CD1c-positive myeloid dendritic cell (primary cell): ENCODE data around the gene RPS6KL1.

Experiments used
- DNase-seq: peaks from one replicate; pipeline ENCODE4 v3.0.0-alpha.2; 2016; ENCODE audit errors: extremely low spot score

RPS6KL1 gene

GRCh38 chr14:74952180-74952665, 29.2 kb upstream of the RPS6KL1 start:
- no peak for DNase-seq

GRCh38 chr14:74951443-74952179, 28.6 kb upstream of the RPS6KL1 start:
- no peak for DNase-seq

GRCh38 chr14:74950795-74951442, 27.9 kb upstream of the RPS6KL1 start:
- no peak for DNase-seq

DNA sequence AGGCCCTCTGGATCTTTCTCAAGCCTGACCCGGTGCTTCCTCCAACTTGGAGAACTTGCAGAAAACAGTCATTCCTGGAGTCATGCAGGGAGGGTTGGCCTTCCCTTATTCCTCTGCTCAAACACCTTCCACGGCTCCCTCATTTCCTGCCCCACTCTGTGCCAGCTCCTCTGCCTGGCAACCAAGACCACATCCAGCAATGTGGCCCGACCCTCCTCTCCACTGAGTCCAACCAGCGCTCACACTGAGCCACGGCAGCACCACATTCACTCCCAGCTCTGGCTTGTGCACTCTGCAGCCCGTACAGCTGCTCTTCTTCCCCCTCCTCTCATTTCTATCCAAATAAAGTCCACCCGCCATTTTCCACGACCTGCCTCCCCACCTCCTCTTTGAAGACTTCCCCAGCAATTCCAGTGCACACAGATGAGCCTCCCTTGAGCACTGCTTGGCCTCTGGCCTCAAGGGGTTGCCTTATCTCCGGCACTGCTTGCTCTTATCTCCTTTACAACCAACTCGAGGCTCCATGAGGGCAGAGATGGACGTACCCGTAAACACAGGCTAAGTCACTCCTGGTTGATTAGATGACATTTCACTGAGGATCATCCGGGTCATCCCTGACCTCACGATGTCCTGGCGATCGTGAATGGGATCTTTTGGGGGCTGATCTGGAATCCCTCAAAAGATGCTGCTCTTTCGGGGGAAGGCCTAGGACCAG, 27.0 kb upstream of the RPS6KL1 start:
- DNase-seq = no peak

- DNase-seq = no peak
Observed at GRCh38 chr14:74949191-74949601, 26.1 kb upstream of the RPS6KL1 start.

- no peak for DNase-seq
Observed at GRCh38 chr14:74948228-74949175, 25.4 kb upstream of the RPS6KL1 start.

DNA sequence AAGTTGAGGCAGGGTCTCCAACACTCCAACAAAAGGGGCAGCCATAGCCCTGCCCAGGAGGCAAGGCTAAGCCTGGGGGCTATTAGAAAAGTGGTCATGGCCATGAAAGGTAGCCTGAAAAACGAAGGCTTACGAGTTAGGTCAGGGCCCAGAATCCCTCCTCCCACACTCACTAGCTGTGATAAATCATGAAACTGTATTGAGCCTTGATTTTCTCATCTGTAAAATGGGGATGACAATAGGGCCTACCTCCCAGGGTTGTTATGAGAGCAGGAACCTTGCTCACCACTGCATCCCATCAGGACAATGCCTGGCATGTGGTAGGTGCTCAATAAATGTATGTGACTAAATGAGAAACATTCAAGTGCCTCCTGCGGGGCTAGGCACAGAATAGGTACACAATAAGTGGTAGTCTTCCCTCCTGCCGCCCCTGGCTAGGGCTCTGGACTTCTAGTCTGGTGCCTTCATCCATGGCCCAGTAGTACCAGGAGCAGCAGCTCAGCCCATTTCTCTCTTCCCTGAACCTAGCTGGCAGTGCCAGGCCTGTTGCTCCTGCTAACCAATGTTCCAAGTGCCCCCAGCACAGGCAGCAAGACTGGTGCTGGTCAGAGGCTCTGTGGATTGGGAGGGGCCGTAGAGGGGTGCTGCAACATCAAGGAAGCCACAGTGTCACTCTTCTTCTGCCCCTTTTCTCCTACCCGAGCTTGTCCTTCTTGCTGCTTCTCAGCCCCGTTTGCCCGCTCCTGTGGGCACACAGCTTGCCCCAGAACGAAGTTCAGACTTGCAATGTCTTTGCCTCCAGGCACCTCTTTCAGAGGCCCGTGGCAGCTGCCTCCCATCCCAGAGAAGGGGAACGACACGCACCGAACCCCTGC, 24.5 kb upstream of the RPS6KL1 start:
- DNase-seq = no peak

GRCh38 chr14:74946659-74947281, 23.7 kb upstream of the RPS6KL1 start:
- no peak for DNase-seq

DNA sequence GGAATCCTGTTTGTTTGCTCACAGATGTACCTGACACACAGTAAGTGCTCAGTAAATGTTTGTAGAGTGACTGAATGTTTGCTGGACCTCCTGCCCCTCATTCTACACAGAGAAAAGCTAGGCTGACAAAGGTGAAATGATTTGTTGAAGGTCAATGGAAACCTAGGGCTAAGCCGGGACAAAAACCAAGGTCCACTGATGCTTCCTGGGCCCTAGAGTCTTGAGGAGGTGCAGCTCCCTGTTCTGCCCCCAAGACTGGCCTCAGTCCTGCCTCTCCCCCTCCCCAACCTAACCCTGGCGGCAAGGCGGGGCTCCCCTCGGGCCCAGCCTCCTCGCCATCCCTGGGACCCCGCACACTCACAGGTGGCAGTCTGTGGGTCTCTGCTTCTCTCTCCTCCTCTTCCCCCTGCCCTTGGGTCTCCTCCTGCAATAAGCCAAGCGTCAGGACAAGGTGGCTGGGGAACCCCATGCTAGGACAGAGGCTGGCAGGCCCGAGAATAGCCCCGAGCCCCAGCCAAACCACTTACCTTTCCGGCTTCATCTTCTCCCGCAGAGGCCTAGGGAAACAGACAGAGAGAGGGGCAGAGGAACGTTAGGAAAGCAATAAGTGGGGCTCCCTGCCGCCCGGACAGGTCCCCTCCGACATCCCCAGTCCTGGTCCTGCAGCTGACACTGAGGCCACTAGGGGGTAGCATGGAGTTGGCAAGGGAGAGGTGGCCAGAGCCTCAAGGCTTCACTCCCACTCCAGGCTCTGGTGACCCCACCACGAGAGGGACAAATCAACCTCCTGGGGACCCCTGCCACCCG, 23.0 kb upstream of the RPS6KL1 start:
- DNase-seq = peak; percentile 82

GRCh38 chr14:74945261-74945851, 22.3 kb upstream of the RPS6KL1 start:
- peak; percentile 59 for DNase-seq

GRCh38 chr14:74942608-74943007, 19.5 kb upstream of the RPS6KL1 start:
- DNase-seq = no peak

- DNase-seq = no peak
Observed at GRCh38 chr14:74942181-74942580, 19.1 kb upstream of the RPS6KL1 start.

GRCh38 chr14:74941676-74942097, 18.6 kb upstream of the RPS6KL1 start:
- DNase-seq = peak; percentile 84

DNA sequence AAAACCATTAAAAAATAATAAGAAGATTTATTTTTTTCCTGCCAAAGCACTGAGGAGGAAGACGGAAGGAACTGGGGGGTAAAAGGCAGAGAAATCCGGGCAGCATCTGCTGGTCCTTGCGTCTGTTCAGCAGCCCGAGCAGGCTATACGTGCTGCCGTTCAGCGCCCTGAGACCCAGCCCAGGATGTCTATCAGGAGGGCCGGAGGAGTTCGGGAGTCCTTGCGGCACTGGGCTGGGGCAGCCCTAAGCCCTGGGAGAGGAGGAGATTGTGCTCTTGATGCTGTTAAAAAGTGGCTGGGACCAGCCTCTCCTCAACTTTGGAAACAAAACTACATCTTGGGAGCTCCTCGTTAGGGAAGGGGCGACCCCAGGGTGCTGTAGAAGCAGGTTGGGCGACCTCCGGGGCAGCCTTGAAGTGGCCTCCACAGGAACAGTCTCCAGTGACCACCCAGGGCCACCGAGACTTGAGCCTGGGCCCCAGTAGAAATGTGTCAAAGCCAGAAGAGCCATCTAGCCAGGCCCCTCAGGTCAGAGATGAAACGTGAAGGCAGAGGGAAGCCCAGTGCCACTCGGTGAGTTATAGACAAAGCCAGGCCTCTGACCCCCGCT, 18.0 kb upstream of the RPS6KL1 start:
- DNase-seq = no peak

DNA sequence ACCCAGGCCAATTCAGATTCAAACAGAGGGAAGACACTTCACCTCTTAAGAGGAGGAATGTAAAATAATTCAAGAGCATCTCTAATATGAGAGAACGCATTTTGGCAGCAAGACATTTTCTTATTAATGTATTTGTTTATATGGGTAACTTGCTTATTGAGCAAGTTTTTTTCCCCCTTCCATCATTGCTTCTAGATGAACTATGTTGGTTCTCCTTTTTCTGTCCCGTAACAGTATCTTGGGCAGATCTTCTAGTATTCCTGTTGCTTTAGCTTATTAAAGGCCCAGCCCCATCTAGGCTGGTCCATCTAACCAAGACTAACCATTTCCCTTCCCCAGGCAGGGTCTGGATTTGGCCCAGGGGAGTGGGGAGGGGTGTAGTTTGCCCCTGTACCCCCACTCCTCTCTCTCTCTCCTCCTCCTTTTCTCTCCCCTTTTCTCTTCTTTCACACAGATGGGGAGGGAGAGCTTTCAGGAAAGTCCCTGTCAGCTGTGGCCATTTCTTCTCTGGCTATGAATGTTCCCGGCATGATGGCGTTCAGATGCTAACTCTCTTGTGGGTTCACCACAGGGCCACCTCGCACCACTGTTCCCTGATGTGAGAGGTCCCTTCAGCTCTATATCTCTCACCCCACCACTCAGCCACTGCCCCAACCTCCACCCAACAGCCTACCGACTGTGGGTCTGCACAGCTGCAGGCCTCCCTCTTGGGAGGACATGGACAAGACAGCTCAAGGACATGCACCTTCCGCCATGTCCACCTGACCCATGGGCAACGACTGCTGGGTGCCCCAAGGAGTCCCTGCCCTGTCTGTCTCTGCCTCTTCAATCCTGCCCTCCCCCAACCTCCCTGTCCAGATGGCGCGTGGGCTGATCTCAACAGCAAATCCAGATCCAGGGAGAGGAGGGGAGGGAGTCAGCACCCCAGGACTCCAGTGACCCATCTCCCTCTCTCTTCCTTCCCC, 15.8 kb upstream of the RPS6KL1 start:
- no peak for DNase-seq

DNA sequence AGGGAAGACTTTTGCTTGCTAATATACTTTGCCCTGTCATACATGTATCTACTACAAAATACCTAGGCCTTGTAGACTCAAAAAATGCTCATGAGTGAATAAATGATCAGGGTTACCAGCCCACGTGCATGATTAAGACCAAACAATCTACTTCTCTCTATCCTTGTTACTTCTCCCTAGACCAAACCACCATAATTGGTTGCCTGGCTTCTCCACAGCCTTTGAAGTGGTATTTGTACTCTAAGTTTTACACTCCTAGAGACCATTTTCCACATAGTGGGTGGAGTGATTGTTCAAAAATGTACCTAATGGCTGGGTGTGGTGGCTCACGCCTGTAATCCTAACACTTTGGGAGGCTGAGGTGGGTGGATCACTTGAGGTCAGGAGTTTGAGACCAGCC, 14.1 kb upstream of the RPS6KL1 start:
- DNase-seq = peak; percentile 29

DNA sequence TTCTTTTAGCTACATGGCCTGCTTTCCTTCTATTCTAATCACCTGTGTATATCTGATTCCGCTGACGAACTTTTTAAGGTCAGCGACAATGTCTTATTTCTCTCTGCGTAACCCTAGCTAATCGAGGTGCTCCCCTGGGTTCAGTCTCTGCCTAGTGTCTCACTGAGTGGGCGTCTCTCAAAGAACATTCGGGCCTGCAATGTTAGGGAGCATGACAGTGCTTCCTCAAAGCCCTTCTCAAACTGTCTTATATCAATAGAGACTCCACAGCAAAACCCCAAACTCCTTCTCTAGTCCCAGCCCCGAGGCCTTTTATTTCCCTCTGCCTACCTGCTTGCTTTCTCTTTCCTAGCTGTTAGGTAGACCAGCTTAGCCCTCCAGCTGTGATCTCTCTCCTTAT, 13.7 kb upstream of the RPS6KL1 start:
- peak; percentile 46 for DNase-seq
